ENCODE data around the gene MTHFD2. TPM values are rescaled to one million over a fixed set of nuclear protein-coding genes. Genes with fewer than 3 reads are reported as not detected.
"Not testable (repeated sequence)": the region's sequence is repeated elsewhere in the genome, so short reads cannot be mapped to it uniquely, and the experiment has no call there.

Gene MTHFD2
- total and polyA plus RNA-seq, 2 donors (not counting 1 experiment from before 2014, with no cell fraction given), result 9.5 to 18.0 TPM

DNA sequence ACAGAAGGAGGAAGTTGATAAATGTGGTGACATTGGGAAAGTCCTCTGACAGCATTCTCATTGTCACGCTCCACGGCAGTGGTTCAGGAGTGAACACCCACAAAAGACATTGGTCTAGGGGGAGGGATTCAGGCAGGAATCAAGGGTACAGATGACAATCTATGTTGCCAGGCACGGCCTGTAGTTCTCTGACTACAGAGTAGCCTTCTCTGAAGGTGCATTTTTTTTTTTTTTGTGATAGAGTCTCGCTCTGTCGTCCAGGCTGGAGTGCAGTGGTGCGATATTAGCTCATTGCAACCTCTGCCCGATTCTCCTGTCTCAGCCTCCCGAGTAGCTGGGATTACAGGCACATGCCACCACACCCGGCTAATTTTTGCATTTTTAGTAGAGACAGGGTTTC is 12.4 kb upstream of the MTHFD2 start:
- TF ChIP-seq EZH2 (IDR thresholded peaks at IDR 0.05; ENCODE audit: borderline replicate concordance, insufficient read depth, low read depth, low read length, poor library complexity, severe bottlenecking), result no peak
- TF ChIP-seq, protein P1, sequence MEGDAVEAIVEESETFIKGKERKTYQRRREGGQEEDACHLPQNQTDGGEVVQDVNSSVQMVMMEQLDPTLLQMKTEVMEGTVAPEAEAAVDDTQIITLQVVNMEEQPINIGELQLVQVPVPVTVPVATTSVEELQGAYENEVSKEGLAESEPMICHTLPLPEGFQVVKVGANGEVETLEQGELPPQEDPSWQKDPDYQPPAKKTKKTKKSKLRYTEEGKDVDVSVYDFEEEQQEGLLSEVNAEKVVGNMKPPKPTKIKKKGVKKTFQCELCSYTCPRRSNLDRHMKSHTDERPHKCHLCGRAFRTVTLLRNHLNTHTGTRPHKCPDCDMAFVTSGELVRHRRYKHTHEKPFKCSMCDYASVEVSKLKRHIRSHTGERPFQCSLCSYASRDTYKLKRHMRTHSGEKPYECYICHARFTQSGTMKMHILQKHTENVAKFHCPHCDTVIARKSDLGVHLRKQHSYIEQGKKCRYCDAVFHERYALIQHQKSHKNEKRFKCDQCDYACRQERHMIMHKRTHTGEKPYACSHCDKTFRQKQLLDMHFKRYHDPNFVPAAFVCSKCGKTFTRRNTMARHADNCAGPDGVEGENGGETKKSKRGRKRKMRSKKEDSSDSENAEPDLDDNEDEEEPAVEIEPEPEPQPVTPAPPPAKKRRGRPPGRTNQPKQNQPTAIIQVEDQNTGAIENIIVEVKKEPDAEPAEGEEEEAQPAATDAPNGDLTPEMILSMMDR (IDR thresholded peaks at IDR 0.05), result no peak
- WGBS (ENCODE audit: insufficient coverage), result 40% methylated on average over 6 of the region's 9 CpGs
- no peaks in the 10 kb centered on the region for H3K27me3 Mint-ChIP-seq
- peak overlapping the region; percentile 59 for H3K4me2 ChIP-seq (replicated peaks; ENCODE audit: low read depth, low read length, poor library complexity, severe bottlenecking)
- peak overlapping the region; percentile 80 for H3K4me3 Mint-ChIP-seq
- H3K27ac ChIP-seq (ENCODE audit: low read length in 2 of 2), result peak overlapping the region; percentile 57 to 82
- H3K36me3 ChIP-seq (replicated peaks in 1 of 2; ENCODE audit: control extremely low read depth in 1 of 2, control insufficient read depth in 1 of 2, extremely low read depth in 1 of 2, insufficient read depth in 2 of 2, low read length in 1 of 2), result no peaks in the 10 kb centered on the region
- intact Hi-C loops (cut with micrococcal nuclease), result loop anchor here (1.0 kb wide), 2 partner anchors 8 to 13 kb away; partner anchors contain the start of gene MOB1A
- H3K9me3 ChIP-seq (ENCODE audit: control extremely low read depth in 1 of 3, control insufficient read depth in 2 of 3, insufficient read depth in 1 of 3, low read length in 2 of 3), result peaks cover 0 to 15% (median 0%) of the 10 kb centered on the region in 3 donors
- DNase-seq (peak; percentile 95), ATAC-seq (ENCODE audit: low read depth) (peak; percentile 79)
- H4K20me1 ChIP-seq (ENCODE audit: control insufficient read depth, insufficient read depth, low read length, poor library complexity, severe bottlenecking), result no peaks in the 10 kb centered on the region
- peak overlapping the region in 1 of 5 experiments; percentile 35 for H3K4me3 ChIP-seq (ENCODE audit: control extremely low read depth in 1 of 5, extremely low read depth in 1 of 5, insufficient read depth in 1 of 5, low read depth in 2 of 5, low read length in 4 of 5)
- H3K27ac Mint-ChIP-seq, result peak overlapping the region; percentile 92
- CTCF ChIA-PET, result interaction anchor here (0.7 to 4.9 kb wide), 7 partner anchors 11 to 363 kb away, joined by 3 to 29 read pairs (median 3); partner anchors contain the start of gene MTHFD2
- H3K79me2 ChIP-seq (ENCODE audit: control insufficient read depth, insufficient read depth, low read length), result peaks cover 5% of the 10 kb centered on the region
- peak overlapping the region; percentile 50 for H3K9ac ChIP-seq (ENCODE audit: low read length)
- POLR2A ChIA-PET, result interaction anchor here (1.1 to 1.9 kb wide), 3 partner anchors 11 to 20 kb away, joined by 3 to 11 read pairs (median 8); partner anchors contain the start of gene MTHFD2
- no peaks in the 10 kb centered on the region for H3K27me3 ChIP-seq (replicated peaks in 1 of 4; ENCODE audit: control extremely low read depth in 1 of 4, control insufficient read depth in 3 of 4, insufficient read depth in 4 of 4, low read length in 3 of 4)
- H3K9me3 Mint-ChIP-seq (ENCODE audit: insufficient read depth), result no peaks in the 10 kb centered on the region
- H2AFZ ChIP-seq (ENCODE audit: insufficient read depth, low read depth, low read length, poor library complexity, severe bottlenecking), result no peak overlapping the region
- H3K4me1 ChIP-seq (ENCODE audit: control insufficient read depth in 2 of 2, insufficient read depth in 2 of 2, low read length in 2 of 2), result peaks cover 37 to 49% of the 10 kb centered on the region in 2 donors
- peaks cover 37% of the 10 kb centered on the region for H3K4me1 Mint-ChIP-seq

DNA sequence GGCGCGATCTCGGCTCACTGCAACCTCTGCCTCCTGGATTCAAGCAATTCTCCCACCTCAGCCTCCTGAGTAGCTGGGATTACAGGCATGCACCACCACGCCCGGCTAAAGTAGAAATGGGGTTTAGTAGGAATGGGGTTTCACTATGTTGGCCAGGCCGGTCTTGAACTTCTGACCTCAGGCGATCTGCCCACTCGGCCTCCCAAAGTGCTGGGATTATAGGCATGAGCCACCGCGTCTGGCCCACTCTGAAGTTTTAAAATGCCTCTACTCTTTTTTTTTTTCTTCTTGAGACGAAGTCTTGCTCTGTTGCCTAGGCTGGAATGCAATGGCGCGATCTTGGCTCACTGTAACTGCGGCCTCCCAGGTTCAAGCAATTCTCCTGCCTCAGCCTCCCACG is 11.7 kb upstream of the MTHFD2 start:
- H3K9ac ChIP-seq (ENCODE audit: low read length); H3K36me3 ChIP-seq (replicated peaks in 1 of 2; ENCODE audit: control extremely low read depth in 1 of 2, control insufficient read depth in 1 of 2, extremely low read depth in 1 of 2, insufficient read depth in 2 of 2, low read length in 1 of 2); H3K27me3 ChIP-seq (replicated peaks in 1 of 4; ENCODE audit: control extremely low read depth in 1 of 4, control insufficient read depth in 3 of 4, insufficient read depth in 4 of 4, low read length in 3 of 4); H3K79me2 ChIP-seq (ENCODE audit: control insufficient read depth, insufficient read depth, low read length); H3K4me3 ChIP-seq (ENCODE audit: control extremely low read depth in 1 of 5, extremely low read depth in 1 of 5, insufficient read depth in 1 of 5, low read depth in 2 of 5, low read length in 4 of 5); H3K27me3 Mint-ChIP-seq; DNase-seq; H2AFZ ChIP-seq (ENCODE audit: insufficient read depth, low read depth, low read length, poor library complexity, severe bottlenecking); H4K20me1 ChIP-seq (ENCODE audit: control insufficient read depth, insufficient read depth, low read length, poor library complexity, severe bottlenecking); H3K9me3 Mint-ChIP-seq (ENCODE audit: insufficient read depth); ATAC-seq (ENCODE audit: low read depth): not testable (repeated sequence)
- Histone ChIP-seq H3K27ac (ENCODE audit: low read length in 2 of 2) (peak overlapping the region in 1 of 2 donors; percentile 57), H3K9me3 (ENCODE audit: control extremely low read depth in 1 of 3, control insufficient read depth in 2 of 3, insufficient read depth in 1 of 3, low read length in 2 of 3) (peaks cover 0 to 15% (median 0%) of the 10 kb centered on the region in 3 donors), H3K4me1 (ENCODE audit: control insufficient read depth in 2 of 2, insufficient read depth in 2 of 2, low read length in 2 of 2) (peaks cover 32 to 42% of the 10 kb centered on the region in 2 donors), H3K4me2 (replicated peaks; ENCODE audit: low read depth, low read length, poor library complexity, severe bottlenecking) (peak overlapping the region; percentile 59)
- ChIA-PET CTCF (interaction anchor here (0.8 to 4.9 kb wide), 3 partner anchors 12 to 18 kb away, joined by 3 to 29 read pairs (median 4); partner anchors contain the start of gene MTHFD2), POLR2A (interaction anchor here (1.1 to 1.9 kb wide), 3 partner anchors 11 to 19 kb away, joined by 3 to 11 read pairs (median 8); partner anchors contain the start of gene MTHFD2)
- intact Hi-C loops (cut with micrococcal nuclease), result loop anchor here (1.0 kb wide), 2 partner anchors 8 to 13 kb away; partner anchors contain the start of gene MOB1A
- WGBS (ENCODE audit: insufficient coverage), result 100% methylated on average over 10 of the region's 15 CpGs
- peak overlapping the region; percentile 37 for H3K27ac Mint-ChIP-seq
- peaks cover 33% of the 10 kb centered on the region for H3K4me1 Mint-ChIP-seq
- H3K4me3 Mint-ChIP-seq, result peak overlapping the region; percentile 80
